HCT116 (cell line): Measurements from ENCODE around the gene DNMT3B. TPM values are rescaled to one million over a fixed set of nuclear protein-coding genes. Genes with fewer than 3 reads are reported as not detected.

Experiments
- ATAC-seq: fragments of 200-7000 bp; cut with Tn5 transposase; 2 replicates; pipeline ENCODE4 v1.9.1; 2020; ENCODE audit warnings: mild to moderate bottlenecking, moderate library complexity
- BruUV-seq: library from RNA; stranded (reverse); fragments of 400-500 nt; replicated peaks from 2 replicates; lab custom pipeline; 2021; lab: Mats Ljungman, UMichigan
- CTCF ChIA-PET: fragments of 300-600 bp; sonication (Branson Sonifier 250); formaldehyde crosslinking; loops from one replicate; lab custom pipeline; 2021; ENCODE audit warnings: antibody characterized with exemption; lab: Charles Lee
- POLR2A ChIA-PET: fragments of 300-600, 350-600 bp; sonication (Branson Sonifier 250); formaldehyde crosslinking; loops from one replicate; lab custom pipeline; 2021; ENCODE audit warnings: antibody characterized with exemption; lab: Charles Lee
- RAD21 ChIA-PET, 2 experiments: fragments of 300-600 bp; sonication (Branson Sonifier 250); formaldehyde crosslinking; loops; one replicate each; lab custom pipeline; 2023; ENCODE audit warnings: low total read pairs in 2 of 2; ENCODE audit not compliant: uncharacterized antibody in 2 of 2, unreplicated experiment in 2 of 2, low non-redundant PET in 1 of 2; lab: Charles Lee
- DNase-seq: peaks from one replicate; pipeline ENCODE4 v3.0.0-alpha.2; 2010; ENCODE audit warnings: low read depth, low spot score
- H2AFZ ChIP-seq: fragments of 200-600 bp; shearing (Covaris generic), sonication (generic); 2 replicates; pipeline ENCODE4 v1.6.1; 2017; ENCODE audit warnings: low read depth, mixed run types, mixed read lengths, antibody characterized with exemption, low read length; ENCODE audit not compliant: poor library complexity, severe bottlenecking
- H3K27ac ChIP-seq: 2 replicates; pipeline ENCODE4 v1.5.1; 2012; ENCODE audit warnings: low read depth, low read length
- H3K27me3 ChIP-seq: fragments of 200-600 bp; sonication (generic); 2 replicates; pipeline ENCODE4 v1.6.1; 2016; ENCODE audit warnings: mixed run types, low read length, mixed read lengths; ENCODE audit not compliant: insufficient read depth
- H3K36me3 ChIP-seq, 2 experiments: fragments of 200-500 bp in 1 of 2; fragments of 200-600 bp in 1 of 2; sonication (Bioruptor generic) in 1 of 2; sonication (generic) in 1 of 2; 2 replicates each; pipeline versions ENCODE4 v1.5.1 to v1.6.1; 2014 to 2016; ENCODE audit warnings: low read length in 2 of 2, inconsistent platforms in 1 of 2, mixed read lengths in 1 of 2, mixed run types in 1 of 2; ENCODE audit not compliant: insufficient read depth in 2 of 2, control insufficient read depth in 1 of 2
- H3K4me1 ChIP-seq, 2 experiments: fragments of 200-600 bp in 1 of 2; sonication (generic) in 1 of 2; 2 replicates each; pipeline versions ENCODE4 v1.5.1 to v1.6.1; 2012 to 2017; ENCODE audit warnings: low read length in 2 of 2, inconsistent platforms in 1 of 2, mild to moderate bottlenecking in 1 of 2, mixed read lengths in 1 of 2, mixed run types in 1 of 2, moderate library complexity in 1 of 2; ENCODE audit not compliant: insufficient read depth in 2 of 2, control insufficient read depth in 1 of 2
- H3K4me2 ChIP-seq: fragments of 200-600 bp; sonication (generic); 2 replicates; pipeline ENCODE4 v1.6.1; 2017; ENCODE audit warnings: mixed run types, low read length, mixed read lengths
- H3K4me3 ChIP-seq, 2 experiments: fragments of 200-600 bp in 1 of 2; sonication (generic) in 1 of 2; replicated peaks in 1 of 2; 2 replicates each; pipeline ENCODE4 v1.5.1; 2011 to 2016; ENCODE audit warnings: low read length in 2 of 2, control low read depth in 1 of 2, low read depth in 1 of 2, mild to moderate bottlenecking in 1 of 2, mixed read lengths in 1 of 2, mixed run types in 1 of 2
- H3K79me2 ChIP-seq: fragments of 200-600 bp; sonication (generic); 2 replicates; pipeline ENCODE4 v1.6.1; 2017; ENCODE audit warnings: mild to moderate bottlenecking, mixed run types, low read length, moderate library complexity, mixed read lengths; ENCODE audit not compliant: insufficient read depth
- H3K9ac ChIP-seq: fragments of 200-600 bp; sonication (generic); 2 replicates; pipeline ENCODE4 v1.6.1; 2016; ENCODE audit warnings: low read length, mixed read lengths
- H3K9me2 ChIP-seq: fragments of 200-600 bp; sonication (generic), shearing (Covaris generic); 2 replicates; pipeline ENCODE4 v1.6.1; 2017; ENCODE audit warnings: mixed run types, mild to moderate bottlenecking, moderate library complexity; ENCODE audit not compliant: insufficient read depth
- H3K9me3 ChIP-seq, 2 experiments: fragments of 200-500 bp in 1 of 2; fragments of 200-600 bp in 1 of 2; sonication (Bioruptor generic) in 1 of 2; sonication (generic) in 1 of 2; 2 replicates each; pipeline ENCODE4 v1.6.1; 2014 to 2017; ENCODE audit warnings: low read length in 2 of 2, mixed read lengths in 2 of 2, inconsistent platforms in 1 of 2, low read depth in 1 of 2, mild to moderate bottlenecking in 1 of 2, mixed run types in 1 of 2, moderate library complexity in 1 of 2; ENCODE audit not compliant: control insufficient read depth in 1 of 2, insufficient read depth in 1 of 2
- H4K20me1 ChIP-seq: fragments of 200-600 bp; sonication (generic), shearing (Covaris generic); 2 replicates; pipeline ENCODE4 v1.6.1; 2017; ENCODE audit warnings: mixed run types, mild to moderate bottlenecking, moderate library complexity; ENCODE audit not compliant: insufficient read depth
- ATF3 ChIP-seq: IDR thresholded peaks from 2 replicates; pipeline ENCODE4 v1.6.1; 2012
- ELF1 ChIP-seq: IDR thresholded peaks from 2 replicates; pipeline ENCODE4 v1.6.1; 2012; ENCODE audit warnings: low read depth, borderline replicate concordance
- EZH2phosphoT487 ChIP-seq: fragments of 200-600 bp; IDR thresholded peaks from 2 replicates; pipeline ENCODE4 v1.6.1; 2018; ENCODE audit warnings: antibody characterized with exemption, borderline replicate concordance
- RAD21 ChIP-seq: IDR thresholded peaks from 2 replicates; pipeline ENCODE4 v1.6.1; 2012; ENCODE audit warnings: low read depth, mild to moderate bottlenecking
- REST ChIP-seq: IDR thresholded peaks from 2 replicates; pipeline ENCODE4 v1.6.1; 2012; ENCODE audit warnings: low read depth
- SIN3A ChIP-seq: IDR thresholded peaks from 2 replicates; pipeline ENCODE4 v1.6.1; 2012; ENCODE audit warnings: low read depth
- SP1 ChIP-seq: IDR thresholded peaks from 2 replicates; pipeline ENCODE4 v1.6.1; 2012; ENCODE audit warnings: low read depth
- SRF ChIP-seq: IDR thresholded peaks from 2 replicates; pipeline ENCODE4 v1.6.1; 2012; ENCODE audit warnings: low read depth
- TCF7L2 ChIP-seq: IDR thresholded peaks from 2 replicates; pipeline ENCODE4 v1.7.0; 2011; ENCODE audit warnings: borderline replicate concordance, inconsistent platforms; ENCODE audit not compliant: insufficient read depth, insufficient read length; ENCODE audit errors: extremely low read depth
- ZBTB33 ChIP-seq: IDR thresholded peaks from 2 replicates; pipeline ENCODE4 v1.6.1; 2011; ENCODE audit warnings: mild to moderate bottlenecking, low read length, moderate library complexity; ENCODE audit not compliant: insufficient replicate concordance; ENCODE audit errors: extremely low read depth
- ZNF274 ChIP-seq: fragments of 200-500 bp; sonication (Bioruptor generic); IDR thresholded peaks from 2 replicates; pipeline ENCODE4 v1.6.1; 2014; ENCODE audit warnings: mild to moderate bottlenecking, low read depth, low read length, inconsistent platforms
- intact Hi-C: fragments of 100-400 bp; cut with micrococcal nuclease; formaldehyde crosslinking; loops from 2 replicates; pipeline ENCODE4 v1.10.0; 2022
- total RNA-seq: library from RNA; stranded (reverse); gene quantifications from one replicate; pipeline ENCODE4 v1.2.1, GENCODE V29; 2021; ENCODE audit not compliant: unreplicated experiment

DNMT3B gene
- total RNA-seq, 1 experiment from 2014 or later: 22.2 TPM

- Histone ChIP-seq H3K27ac (no peak overlapping the region), H3K9ac (no peak overlapping the region), H4K20me1 (0 out of 2 replicates have a peak, but pooled peaks cover 4% of the 10 kb centered on the region), H3K4me2 (no peak overlapping the region), H3K4me1 (no peaks in the 10 kb centered on the region), H3K9me2 (no peaks in the 10 kb centered on the region), H3K79me2 (peaks cover 39% of the 10 kb centered on the region), H3K27me3 (no peaks in the 10 kb centered on the region), H3K9me3 (no peaks in the 10 kb centered on the region), H2AFZ (no peak overlapping the region), H3K36me3 (peaks cover 28 to 37% of the 10 kb centered on the region in 2 experiments; a peak in 3 of 4 replicates), H3K4me3 (no peak overlapping the region)
- intact Hi-C loops: no loop called here
- POLR2A ChIA-PET: no interaction called here
- RAD21 ChIA-PET: no interaction called here
- TF ChIP-seq RAD21: no peak
- no peak for TF ChIP-seq REST
- TF ChIP-seq SP1: no peak
- TF ChIP-seq TCF7L2: no peak
- TF ChIP-seq ZBTB33: no peak
- no peak for TF ChIP-seq ZNF274
- TF ChIP-seq SIN3A: no peak
- TF ChIP-seq ATF3: no peak
- TF ChIP-seq ELF1: no peak
- no peak for TF ChIP-seq EZH2phosphoT487
- no peak for TF ChIP-seq SRF
- DNase-seq (no peak), ATAC-seq (no peak)
- CTCF ChIA-PET: no interaction called here
- no TSS peak for BruUV-seq
Measured at GRCh38 chr20:32846852-32847251, 84.7 kb downstream of the DNMT3B start.
